ENCODE measurements around the gene BNC2. TPM values are rescaled to one million over a fixed set of nuclear protein-coding genes. Genes with fewer than 3 reads are reported as not detected.
A peak's percentile ranks its signal among the peaks of the same experiment; 100 is the strongest.

The BNC2 gene
- total RNA-seq, 1 donor from 2014 or later: 15.2 TPM

DNA sequence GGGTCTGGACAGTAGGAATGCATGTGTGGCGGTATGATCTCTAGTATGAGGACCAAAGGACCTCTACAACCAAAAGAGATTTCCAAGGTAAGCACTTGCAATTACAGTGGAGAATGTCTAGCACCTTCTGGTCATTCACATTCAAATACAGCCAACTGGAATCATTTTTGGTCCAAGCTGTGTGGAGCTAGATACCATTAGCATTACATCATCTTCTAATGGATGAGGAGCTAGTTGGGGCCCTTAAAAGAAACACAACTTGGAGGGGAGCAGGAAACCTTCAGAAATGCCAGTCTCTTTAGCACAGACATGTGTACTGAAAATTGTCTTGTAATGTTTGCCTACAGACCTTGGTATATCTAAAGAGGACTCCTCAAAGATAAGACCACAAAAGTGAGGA lies 244.7 kb downstream of the BNC2 start:
- Mint-ChIP-seq H3K4me1 (ENCODE audit: low read depth, unreplicated experiment) (peaks cover 54% of the 10 kb centered on the region), H3K36me3 (ENCODE audit: unreplicated experiment) (no peaks in the 10 kb centered on the region), H3K4me3 (ENCODE audit: unreplicated experiment) (peak overlapping the region; percentile 33), H3K27me3 (ENCODE audit: unreplicated experiment) (no peaks in the 10 kb centered on the region), H3K27ac (ENCODE audit: unreplicated experiment) (peak overlapping the region; percentile 86), H3K9me3 (ENCODE audit: unreplicated experiment) (no peaks in the 10 kb centered on the region)
- TF ChIP-seq, protein P1, sequence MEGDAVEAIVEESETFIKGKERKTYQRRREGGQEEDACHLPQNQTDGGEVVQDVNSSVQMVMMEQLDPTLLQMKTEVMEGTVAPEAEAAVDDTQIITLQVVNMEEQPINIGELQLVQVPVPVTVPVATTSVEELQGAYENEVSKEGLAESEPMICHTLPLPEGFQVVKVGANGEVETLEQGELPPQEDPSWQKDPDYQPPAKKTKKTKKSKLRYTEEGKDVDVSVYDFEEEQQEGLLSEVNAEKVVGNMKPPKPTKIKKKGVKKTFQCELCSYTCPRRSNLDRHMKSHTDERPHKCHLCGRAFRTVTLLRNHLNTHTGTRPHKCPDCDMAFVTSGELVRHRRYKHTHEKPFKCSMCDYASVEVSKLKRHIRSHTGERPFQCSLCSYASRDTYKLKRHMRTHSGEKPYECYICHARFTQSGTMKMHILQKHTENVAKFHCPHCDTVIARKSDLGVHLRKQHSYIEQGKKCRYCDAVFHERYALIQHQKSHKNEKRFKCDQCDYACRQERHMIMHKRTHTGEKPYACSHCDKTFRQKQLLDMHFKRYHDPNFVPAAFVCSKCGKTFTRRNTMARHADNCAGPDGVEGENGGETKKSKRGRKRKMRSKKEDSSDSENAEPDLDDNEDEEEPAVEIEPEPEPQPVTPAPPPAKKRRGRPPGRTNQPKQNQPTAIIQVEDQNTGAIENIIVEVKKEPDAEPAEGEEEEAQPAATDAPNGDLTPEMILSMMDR (IDR thresholded peaks at IDR 0.05; ENCODE audit: partially characterized antibody, unreplicated experiment): no peak
- no peak for DNase-seq

DNA sequence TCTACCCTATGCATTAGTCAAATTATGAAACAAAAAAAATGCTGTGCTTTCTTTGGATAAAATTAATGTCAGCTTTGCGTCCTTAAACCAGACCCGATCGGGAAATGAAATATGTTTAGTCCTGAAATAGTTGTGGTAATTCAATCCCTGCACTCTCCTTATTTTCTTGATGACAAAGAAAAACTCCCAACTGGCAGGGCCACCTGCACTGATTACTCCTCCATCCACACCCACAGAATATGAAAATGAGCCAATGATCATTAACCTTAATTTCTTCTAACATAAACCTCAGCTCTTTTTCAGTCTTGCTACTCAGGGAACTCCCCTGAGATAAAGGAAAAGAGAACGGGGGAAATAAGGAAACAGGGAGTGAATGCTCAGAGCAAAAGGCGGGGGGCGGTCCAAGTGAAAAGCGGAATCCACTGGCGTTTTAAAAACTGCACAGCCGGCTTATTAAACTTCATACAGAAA lies 245.3 kb downstream of the BNC2 start:
- Mint-ChIP-seq H3K9me3 (ENCODE audit: unreplicated experiment) (no peaks in the 10 kb centered on the region), H3K36me3 (ENCODE audit: unreplicated experiment) (no peaks in the 10 kb centered on the region), H3K4me3 (ENCODE audit: unreplicated experiment) (peak overlapping the region; percentile 53), H3K27me3 (ENCODE audit: unreplicated experiment) (no peaks in the 10 kb centered on the region), H3K4me1 (ENCODE audit: low read depth, unreplicated experiment) (peaks cover 56% of the 10 kb centered on the region), H3K27ac (ENCODE audit: unreplicated experiment) (peak overlapping the region; percentile 86)
- no peak for DNase-seq
- TF ChIP-seq, protein P1 (IDR thresholded peaks at IDR 0.05; ENCODE audit: partially characterized antibody, unreplicated experiment): no peak

DNA sequence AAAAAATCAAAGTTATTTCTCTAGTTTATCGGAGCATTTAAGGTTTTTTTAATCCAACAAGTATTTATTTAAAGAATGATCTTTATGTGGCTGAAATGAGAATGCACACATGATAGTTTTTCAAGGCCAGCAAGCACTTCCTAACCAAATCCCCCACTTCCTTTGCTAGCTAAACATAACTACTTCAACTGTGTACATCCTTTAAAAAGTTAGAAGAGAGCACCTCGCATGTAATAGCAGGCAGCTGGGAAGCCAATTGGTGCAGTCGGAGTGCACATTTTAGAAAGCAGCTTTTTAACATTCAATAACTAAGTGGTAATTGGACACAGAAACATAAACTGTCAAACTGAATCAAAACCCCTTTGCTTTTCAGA lies 245.7 kb downstream of the BNC2 start:
- no peak for DNase-seq
- TF ChIP-seq, protein P1 (IDR thresholded peaks at IDR 0.05; ENCODE audit: partially characterized antibody, unreplicated experiment): no peak
- no peak overlapping the region for H3K4me3 Mint-ChIP-seq (ENCODE audit: unreplicated experiment)
- no peaks in the 10 kb centered on the region for H3K9me3 Mint-ChIP-seq (ENCODE audit: unreplicated experiment)
- no peak overlapping the region for H3K27ac Mint-ChIP-seq (ENCODE audit: unreplicated experiment)
- peaks cover 60% of the 10 kb centered on the region for H3K4me1 Mint-ChIP-seq (ENCODE audit: low read depth, unreplicated experiment)
- H3K27me3 Mint-ChIP-seq (ENCODE audit: unreplicated experiment): no peaks in the 10 kb centered on the region
- H3K36me3 Mint-ChIP-seq (ENCODE audit: unreplicated experiment): no peaks in the 10 kb centered on the region

DNA sequence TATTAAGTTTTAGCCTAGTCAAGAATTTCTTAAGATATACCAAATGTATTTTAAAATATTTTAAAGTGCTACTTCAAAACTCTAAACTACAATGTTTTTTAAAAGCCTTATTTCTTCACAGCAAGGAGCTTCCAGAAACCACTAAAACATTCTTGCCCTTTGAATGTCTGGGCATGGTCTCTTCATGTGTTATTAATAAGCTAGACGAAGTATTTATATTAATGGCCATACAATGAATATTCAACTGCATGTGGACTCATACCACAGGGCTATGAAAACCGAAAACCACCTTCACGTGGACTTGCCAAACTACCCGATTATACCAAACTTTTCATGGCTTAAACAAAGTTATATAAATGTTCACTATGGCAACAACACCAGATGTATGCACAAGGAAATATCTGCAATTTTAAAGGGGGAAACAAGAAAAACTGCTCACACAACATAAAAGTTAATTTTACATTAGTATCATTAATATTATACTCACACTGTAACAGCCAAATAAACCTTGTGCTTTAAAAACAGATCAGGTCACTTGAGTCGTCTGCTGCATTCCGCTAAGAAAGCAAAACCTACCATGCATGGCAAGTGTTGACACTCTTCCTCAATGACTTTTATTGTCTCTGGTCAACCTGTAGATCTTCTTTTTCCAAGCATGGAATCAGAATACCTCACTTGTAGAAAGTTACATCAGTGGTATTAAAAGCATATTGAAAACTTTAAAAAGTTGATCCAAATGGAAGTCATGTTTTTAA lies 246.3 kb downstream of the BNC2 start:
- H3K4me1 Mint-ChIP-seq (ENCODE audit: low read depth, unreplicated experiment): peaks cover 55% of the 10 kb centered on the region
- no peak overlapping the region for H3K27ac Mint-ChIP-seq (ENCODE audit: unreplicated experiment)

DNA sequence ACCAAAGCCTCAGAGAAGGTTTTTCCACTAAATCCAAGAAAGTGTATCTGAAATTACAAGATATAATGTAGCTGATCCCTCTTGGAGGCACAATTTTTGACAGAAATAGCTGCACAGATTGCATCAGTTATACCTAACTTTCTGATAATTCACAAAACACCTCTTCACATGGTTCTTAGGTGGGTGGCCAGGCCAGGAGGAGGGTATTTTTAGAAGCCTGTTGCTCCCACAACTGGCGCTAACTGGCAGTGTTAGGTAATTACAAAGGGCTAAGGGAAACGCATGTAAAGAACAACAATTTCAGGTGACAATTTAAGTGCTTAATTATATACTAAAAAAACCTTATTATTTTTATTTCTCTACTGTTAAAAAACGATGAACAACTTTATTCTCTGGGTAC lies 247.9 kb downstream of the BNC2 start:
- Mint-ChIP-seq H3K4me1 (ENCODE audit: low read depth, unreplicated experiment) (peaks cover 51% of the 10 kb centered on the region), H3K4me3 (ENCODE audit: unreplicated experiment) (no peak overlapping the region), H3K27ac (ENCODE audit: unreplicated experiment) (no peak overlapping the region), H3K27me3 (ENCODE audit: unreplicated experiment) (no peaks in the 10 kb centered on the region), H3K36me3 (ENCODE audit: unreplicated experiment) (no peaks in the 10 kb centered on the region), H3K9me3 (ENCODE audit: unreplicated experiment) (no peaks in the 10 kb centered on the region)
- DNase-seq: no peak
- TF ChIP-seq, protein P1 (IDR thresholded peaks at IDR 0.05; ENCODE audit: partially characterized antibody, unreplicated experiment): no peak

More for the DNA sequence above, 246.3 kb downstream of the BNC2 start:
- Mint-ChIP-seq H3K27me3 (ENCODE audit: unreplicated experiment) (no peaks in the 10 kb centered on the region), H3K4me3 (ENCODE audit: unreplicated experiment) (no peak overlapping the region), H3K9me3 (ENCODE audit: unreplicated experiment) (no peaks in the 10 kb centered on the region), H3K36me3 (ENCODE audit: unreplicated experiment) (no peaks in the 10 kb centered on the region)
- TF ChIP-seq, protein P1 (IDR thresholded peaks at IDR 0.05; ENCODE audit: partially characterized antibody, unreplicated experiment): no peak
- no peak for DNase-seq
